A549 (cell line): ENCODE results near the gene POLR1E.
"Not testable (repeated sequence)": the region's sequence is repeated elsewhere in the genome, so short reads cannot be mapped to it uniquely, and the experiment has no call there.

Experiments used
- CTCF ChIP-seq: fragments of >200 bp; sonication (Bioruptor Twin); formaldehyde crosslinking; IDR thresholded peaks from 3 replicates; pipeline ENCODE4 v1.5.1; 2016
- POLR2A ChIP-seq: IDR thresholded peaks from 2 replicates; pipeline ENCODE4 v1.6.1; 2012; ENCODE audit warnings: mild to moderate bottlenecking, low read length
- RAD21 ChIP-seq, 2 experiments: fragments of >200 bp in 1 of 2; sonication (Bioruptor Twin) in 1 of 2; formaldehyde crosslinking in 1 of 2; IDR thresholded peaks in 1 of 2; conservative IDR thresholded peaks in 1 of 2; 2 replicates in 1 of 2; 3 replicates in 1 of 2; pipeline ENCODE4 v1.6.1; 2012 to 2018; ENCODE audit warnings: inconsistent platforms in 1 of 2
- RCOR1 ChIP-seq: fragments of 150-350 bp; IDR thresholded peaks from 2 replicates; pipeline ENCODE4 v1.6.1; 2014; ENCODE audit warnings: antibody characterized with exemption, low read length, low read depth

DNA sequence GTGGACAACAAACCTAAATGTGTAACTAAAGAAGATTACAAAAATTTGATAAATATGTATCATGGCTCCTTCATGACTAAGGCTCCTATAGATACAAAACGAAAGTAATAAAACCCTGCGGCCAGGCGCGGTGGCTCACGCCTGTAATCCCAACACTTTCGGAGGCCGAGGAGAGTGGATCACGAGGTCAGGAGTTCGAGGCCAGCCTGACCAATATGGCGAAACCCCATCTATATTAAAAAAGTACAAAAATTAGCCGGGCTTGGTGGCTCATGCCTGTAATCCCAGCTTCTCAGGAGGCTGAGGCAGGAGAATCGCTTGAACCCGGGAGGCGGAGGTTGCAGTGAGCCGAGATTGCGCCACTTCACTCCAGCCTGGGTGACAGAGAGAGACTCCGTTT lies 18.2 kb upstream of the POLR1E start:
- not testable (repeated sequence) for TF ChIP-seq RAD21 (conservative IDR thresholded peaks at IDR 0.05 in 1 of 2, IDR thresholded peaks at IDR 0.05 in 1 of 2); CTCF; RCOR1; POLR2A
